Neural progenitor cell (in vitro differentiated cells): Measurements from ENCODE around the gene TIMP3.

Source experiments
- CTCF ChIP-seq: fragments of 200-600 bp; sonication (generic); IDR thresholded peaks from 2 replicates; pipeline ENCODE4 v1.5.1; 2017; ENCODE audit warnings: antibody characterized with exemption, mild to moderate bottlenecking
- EZH2phosphoT487 ChIP-seq: fragments of 200-600 bp; sonication (generic); IDR thresholded peaks from 2 replicates; pipeline ENCODE4 v1.6.1; 2017; ENCODE audit warnings: antibody characterized with exemption

GRCh38 chr22:32866953-32867352, 65.4 kb downstream of the TIMP3 start:
- no peak for TF ChIP-seq EZH2phosphoT487
- TF ChIP-seq CTCF = no peak
